ENCODE measurements around the gene LASP1NB.
"Not testable (repeated sequence)": the region's sequence is repeated elsewhere in the genome, so short reads cannot be mapped to it uniquely, and the experiment has no call there.

LASP1NB gene

GRCh38 chr17:38896346-38896954, 29.0 kb upstream of the LASP1NB start:
- DNase-seq (ENCODE audit: low read depth in 2 of 3, low spot score in 2 of 3) = no peak

- no peak for DNase-seq (ENCODE audit: low read depth in 2 of 3, low spot score in 2 of 3)
Observed at GRCh38 chr17:38897176-38897575, 28.2 kb upstream of the LASP1NB start.

GRCh38 chr17:38897671-38898290, 27.6 kb upstream of the LASP1NB start:
- no peak for DNase-seq (ENCODE audit: low read depth in 2 of 3, low spot score in 2 of 3)

GRCh38 chr17:38898291-38898679, 27.1 kb upstream of the LASP1NB start:
- no peak for DNase-seq (ENCODE audit: low read depth in 2 of 3, low spot score in 2 of 3)

GRCh38 chr17:38898812-38899348, 26.5 kb upstream of the LASP1NB start:
- peak; percentile 62 to 81 (median 64) for DNase-seq (ENCODE audit: low read depth in 2 of 3, low spot score in 2 of 3)

GRCh38 chr17:38899421-38899820, 26.0 kb upstream of the LASP1NB start:
- DNase-seq (ENCODE audit: low read depth in 2 of 3, low spot score in 2 of 3) = no peak

- no peak for DNase-seq (ENCODE audit: low read depth in 2 of 3, low spot score in 2 of 3)
Observed at GRCh38 chr17:38900978-38901656, 24.3 kb upstream of the LASP1NB start.

- DNase-seq (ENCODE audit: low read depth in 2 of 3, low spot score in 2 of 3) = no peak
Observed at GRCh38 chr17:38903404-38903803, 22.0 kb upstream of the LASP1NB start.

- no peak for DNase-seq (ENCODE audit: low read depth in 2 of 3, low spot score in 2 of 3)
Observed at GRCh38 chr17:38904892-38905291, 20.5 kb upstream of the LASP1NB start.

GRCh38 chr17:38905375-38905774, 20.0 kb upstream of the LASP1NB start:
- no peak for DNase-seq (ENCODE audit: low read depth in 2 of 3, low spot score in 2 of 3)

- no peak for DNase-seq (ENCODE audit: low read depth in 2 of 3, low spot score in 2 of 3)
Observed at GRCh38 chr17:38906460-38907228, 18.8 kb upstream of the LASP1NB start.

- no peak for DNase-seq (ENCODE audit: low read depth in 2 of 3, low spot score in 2 of 3)
Observed at GRCh38 chr17:38907930-38908675, 17.3 kb upstream of the LASP1NB start.

GRCh38 chr17:38908676-38909181, 16.7 kb upstream of the LASP1NB start:
- no peak for DNase-seq (ENCODE audit: low read depth in 2 of 3, low spot score in 2 of 3)

GRCh38 chr17:38910325-38910724, 15.1 kb upstream of the LASP1NB start:
- no peak for DNase-seq (ENCODE audit: low read depth in 2 of 3, low spot score in 2 of 3)

GRCh38 chr17:38911081-38911730, 14.2 kb upstream of the LASP1NB start:
- DNase-seq (ENCODE audit: low read depth in 2 of 3, low spot score in 2 of 3) = no peak

GRCh38 chr17:38911731-38912081, 13.7 kb upstream of the LASP1NB start:
- not testable (repeated sequence) for DNase-seq (ENCODE audit: low read depth in 2 of 3, low spot score in 2 of 3)

GRCh38 chr17:38912221-38912813, 13.1 kb upstream of the LASP1NB start:
- DNase-seq (ENCODE audit: low read depth in 2 of 3, low spot score in 2 of 3) = no peak

GRCh38 chr17:38914741-38915638, 10.4 kb upstream of the LASP1NB start:
- no peak for DNase-seq (ENCODE audit: low read depth in 2 of 3, low spot score in 2 of 3)

- DNase-seq (ENCODE audit: low read depth in 2 of 3, low spot score in 2 of 3) = no peak
Observed at GRCh38 chr17:38915639-38915995, 9.8 kb upstream of the LASP1NB start.

Measured in activated CD8-positive, alpha-beta memory T cell treated with anti-CD3 and anti-CD28 coated beads for 48 hours (primary cell).